HS-27A (cell line): ENCODE data around the gene GP5.
A peak's percentile ranks its signal among the peaks of the same experiment; 100 is the strongest.

Experiments used
- DNase-seq: peaks from one replicate; pipeline ENCODE4 v3.0.0-alpha.2; 2012; ENCODE audit warnings: low read depth, missing footprints

GP5 gene

DNA sequence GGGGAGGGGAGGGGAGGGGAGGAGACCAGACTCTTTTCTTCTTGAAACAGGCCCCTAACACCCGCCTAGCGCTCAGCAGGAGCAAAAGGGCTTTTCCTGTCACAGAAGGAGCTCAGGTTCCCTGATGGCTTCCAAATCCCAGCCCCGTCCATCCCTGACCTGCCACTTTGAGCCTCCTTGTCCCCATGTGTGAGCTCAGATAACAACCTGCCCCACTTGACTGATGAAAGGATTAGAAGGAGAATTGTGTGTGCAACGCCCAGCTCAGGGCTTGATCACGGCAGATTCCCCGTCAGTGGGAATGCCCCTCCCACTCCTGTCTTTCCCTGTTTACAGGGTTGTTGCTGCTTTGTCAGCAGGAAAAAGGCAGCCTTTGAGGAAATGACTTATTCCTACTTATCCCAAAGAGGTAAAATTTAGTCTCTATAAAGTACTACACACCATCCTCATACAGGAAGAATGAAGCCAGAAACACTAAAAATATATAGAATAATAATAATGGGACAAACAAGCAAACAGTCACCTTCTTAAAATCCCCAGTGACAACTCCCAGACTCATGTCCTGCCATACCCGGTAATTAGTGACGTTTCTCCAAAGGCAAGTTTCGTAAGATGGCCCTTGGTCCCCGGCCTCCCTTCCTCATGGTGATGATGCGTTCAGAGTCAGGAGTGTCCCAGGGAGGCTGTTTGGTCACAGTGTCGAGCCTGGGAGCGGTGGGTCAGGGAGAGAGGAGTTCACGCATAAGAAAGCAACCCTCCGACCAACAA lies 23.4 kb downstream of the GP5 start:
- no peak for DNase-seq

DNA sequence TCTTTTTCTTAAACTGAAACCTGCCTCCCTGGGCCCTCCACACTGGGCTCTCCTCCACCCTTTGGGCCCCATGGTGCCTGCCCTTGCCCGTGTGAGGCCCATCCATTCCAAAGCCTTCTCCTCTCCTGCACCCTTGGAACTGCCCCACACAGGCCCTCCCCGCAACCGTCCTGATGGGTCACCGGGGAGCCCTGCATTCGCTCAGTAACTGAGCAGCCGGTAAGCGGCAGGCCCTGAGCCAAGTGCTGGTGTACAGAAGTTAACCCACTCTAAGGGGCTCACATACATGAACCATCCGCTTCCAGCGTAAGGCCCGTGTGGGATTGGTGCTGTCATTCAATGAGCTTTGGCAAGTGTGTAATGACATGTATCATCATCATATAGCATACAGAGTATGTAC lies 24.1 kb downstream of the GP5 start:
- DNase-seq = no peak

DNA sequence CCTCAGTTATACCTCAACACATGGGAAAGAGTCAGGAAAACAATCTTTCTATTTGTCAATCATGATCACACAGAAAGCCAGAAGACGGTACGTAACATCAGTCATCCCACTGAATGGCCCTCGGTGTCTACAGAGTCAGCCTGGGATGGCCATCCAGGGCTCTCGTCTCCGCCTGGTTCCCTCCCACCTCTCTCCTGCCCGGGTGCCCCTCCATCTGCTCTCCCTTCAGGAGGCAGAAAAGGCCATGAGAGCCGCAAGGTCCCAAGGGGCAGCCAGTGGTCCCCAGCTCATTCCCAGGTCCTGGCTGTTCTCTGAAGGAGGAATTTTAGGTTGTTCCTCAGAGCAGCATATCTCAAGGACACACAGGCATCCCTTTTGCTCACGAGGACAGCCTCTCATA lies 25.2 kb downstream of the GP5 start:
- DNase-seq = no peak

DNA sequence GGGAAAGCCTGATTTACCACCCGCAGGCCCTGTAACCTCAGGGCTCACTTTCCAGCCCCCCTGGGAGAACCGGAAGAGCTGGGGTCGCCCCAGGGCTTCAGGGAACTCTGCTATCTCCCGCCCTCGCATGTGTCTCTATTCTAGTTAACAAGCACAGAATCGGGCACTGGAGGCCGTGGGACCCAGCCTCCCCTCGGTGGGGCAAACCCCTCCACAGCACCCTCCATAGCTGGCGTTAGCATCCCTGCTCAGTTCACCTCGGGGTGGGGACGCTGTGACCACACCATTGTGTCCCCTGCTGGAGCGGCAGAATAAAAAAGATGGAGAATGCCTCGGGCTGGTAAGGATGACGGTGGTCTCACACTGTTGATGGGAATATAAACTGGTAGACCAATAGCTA lies 26.0 kb downstream of the GP5 start:
- DNase-seq = no peak

DNA sequence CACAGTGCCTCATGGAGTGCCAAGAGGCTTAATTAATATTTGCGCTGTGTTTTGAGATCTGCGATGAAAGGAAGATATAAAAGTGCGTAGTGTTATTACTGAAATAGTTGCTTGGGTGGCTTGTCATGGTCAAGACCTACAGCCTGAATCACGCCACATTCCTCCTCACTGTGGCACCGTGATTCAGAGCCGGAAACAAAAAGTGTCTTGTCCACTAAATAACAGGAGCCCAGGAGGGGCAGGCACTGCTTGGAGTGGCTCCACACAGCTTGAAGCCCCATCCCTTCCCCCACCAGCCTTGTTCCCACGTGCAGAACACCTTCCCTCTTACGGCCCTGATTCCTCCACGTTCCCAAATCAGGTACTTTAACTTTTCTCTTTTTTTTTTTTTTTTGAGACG lies 28.3 kb downstream of the GP5 start:
- DNase-seq = no peak

DNA sequence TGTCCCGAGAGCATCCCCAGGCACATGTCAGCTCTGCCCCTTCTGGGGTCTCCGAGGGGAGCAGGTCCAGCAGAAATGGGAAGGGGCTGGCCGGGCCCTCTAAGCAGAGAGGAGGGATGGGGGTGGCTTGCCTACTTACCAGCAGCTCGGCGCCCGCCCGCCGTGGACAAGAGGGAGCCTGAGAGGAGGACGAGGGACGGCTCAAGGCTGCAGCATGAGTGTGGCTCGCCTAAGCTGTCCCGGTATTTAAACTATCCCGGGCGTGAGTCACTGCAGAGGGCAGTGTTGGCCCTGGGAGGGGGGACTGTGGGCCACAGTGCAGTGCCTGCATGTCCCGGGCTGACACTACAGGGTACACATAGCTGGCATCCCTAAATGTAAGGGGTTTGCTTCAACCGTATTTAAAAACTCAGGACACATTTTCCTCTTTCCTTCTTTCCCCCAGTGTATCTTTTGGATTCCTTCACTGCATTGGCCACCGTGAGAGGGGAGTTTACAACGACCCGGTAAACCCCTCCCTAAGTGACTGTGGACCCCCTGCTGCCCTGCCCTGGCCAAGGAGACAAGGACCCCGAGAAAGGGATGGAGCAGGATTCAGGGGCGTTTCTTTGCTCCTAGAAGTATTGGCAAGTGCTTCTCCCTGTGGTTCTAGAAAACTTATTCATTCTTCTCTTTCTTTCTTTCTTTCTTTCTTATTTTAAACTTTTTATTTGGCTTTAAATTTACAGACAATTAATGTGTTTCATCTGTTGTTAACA lies 29.4 kb downstream of the GP5 start, which contains the start of gene LRRC15:
LRRC15 (minus strand) TSS at position 222 of the 758 bp plus-strand sequence. CDS start 8,700 bp downstream, outside the sequence.
- peak; percentile 29 for DNase-seq

DNA sequence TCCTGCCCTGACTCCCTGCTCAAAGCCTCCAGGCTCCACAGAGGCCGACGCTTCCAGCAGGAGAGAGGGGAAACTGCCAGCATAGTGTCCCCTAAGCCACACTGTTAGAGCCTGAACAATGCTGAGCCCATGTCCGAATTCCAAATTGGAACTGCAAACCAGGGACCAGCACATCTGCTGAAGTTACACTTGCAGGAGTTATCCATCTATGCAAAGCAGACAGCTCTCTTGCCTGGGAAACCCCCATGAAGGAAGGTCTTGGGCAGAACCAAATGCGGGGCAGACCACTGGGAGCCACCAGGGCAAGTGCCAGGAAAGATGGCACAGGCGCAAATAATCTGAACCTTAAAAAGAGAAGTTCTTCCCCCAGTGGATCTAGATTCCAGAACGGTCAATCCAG lies 30.1 kb downstream of the GP5 start:
- no peak for DNase-seq

DNA sequence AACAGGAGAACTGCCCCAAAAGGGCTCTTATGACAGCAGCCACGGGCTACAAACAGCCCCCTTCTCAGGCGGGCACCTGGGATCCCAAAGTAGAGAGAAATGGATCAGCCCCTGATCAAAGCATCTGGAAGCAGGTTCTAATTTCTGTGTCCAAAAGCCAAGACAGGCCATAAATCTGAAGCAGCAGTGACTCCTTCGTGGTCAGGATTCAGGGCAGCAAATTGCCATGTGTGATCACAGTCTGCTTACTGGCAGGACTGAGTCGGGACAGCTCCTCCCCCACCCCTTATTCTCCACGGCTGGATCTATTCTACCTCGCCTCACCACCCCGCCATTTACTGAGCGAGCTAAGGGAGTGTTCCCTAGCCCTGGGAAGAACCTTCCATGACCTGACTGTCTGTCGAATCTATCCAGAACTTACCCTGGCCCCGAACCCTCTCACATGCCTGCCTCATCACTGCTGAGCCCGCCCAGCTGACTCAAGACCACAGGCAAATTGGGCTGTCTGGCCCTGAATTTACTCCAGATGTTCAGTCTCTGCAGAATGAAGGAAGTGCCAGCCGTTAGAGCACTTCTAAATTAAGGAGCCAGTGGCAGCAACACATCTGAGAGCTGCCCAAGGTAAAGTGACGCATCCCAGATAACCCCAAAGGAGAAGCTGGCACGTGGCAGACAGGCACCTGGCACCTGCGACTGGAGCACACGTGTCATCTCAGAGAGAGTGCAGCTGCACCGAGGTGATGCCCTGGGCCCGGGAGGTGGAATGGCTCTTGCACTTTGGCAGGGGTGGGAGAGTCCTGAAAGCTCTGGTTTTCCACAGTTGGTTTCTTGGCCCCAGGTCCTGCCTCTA lies 30.8 kb downstream of the GP5 start:
- no peak for DNase-seq

DNA sequence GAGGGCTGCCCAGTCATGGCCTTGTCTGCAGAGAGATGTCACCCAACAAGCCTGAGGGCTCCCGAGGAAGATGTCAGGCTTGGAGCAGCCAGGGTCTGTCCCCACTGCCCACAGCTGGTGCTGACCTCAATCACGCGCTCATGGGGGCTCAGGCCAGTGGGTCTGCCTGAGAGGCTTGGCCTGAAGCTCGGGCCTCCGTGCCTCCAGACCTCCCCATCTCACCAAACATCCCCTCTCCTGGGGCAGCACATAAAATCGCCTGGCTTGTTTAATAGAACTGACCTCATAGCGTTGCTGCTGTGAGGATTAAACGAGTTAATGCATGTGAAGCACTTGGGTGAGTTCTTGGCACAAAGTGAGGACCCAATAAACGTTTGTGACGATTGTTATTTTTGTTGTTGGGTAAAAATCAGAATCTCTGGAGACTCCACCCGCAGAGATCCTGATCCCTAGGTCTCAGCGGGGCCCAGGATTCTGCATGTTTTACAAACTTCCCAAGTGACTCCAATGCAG lies 33.0 kb downstream of the GP5 start:
- no peak for DNase-seq

DNA sequence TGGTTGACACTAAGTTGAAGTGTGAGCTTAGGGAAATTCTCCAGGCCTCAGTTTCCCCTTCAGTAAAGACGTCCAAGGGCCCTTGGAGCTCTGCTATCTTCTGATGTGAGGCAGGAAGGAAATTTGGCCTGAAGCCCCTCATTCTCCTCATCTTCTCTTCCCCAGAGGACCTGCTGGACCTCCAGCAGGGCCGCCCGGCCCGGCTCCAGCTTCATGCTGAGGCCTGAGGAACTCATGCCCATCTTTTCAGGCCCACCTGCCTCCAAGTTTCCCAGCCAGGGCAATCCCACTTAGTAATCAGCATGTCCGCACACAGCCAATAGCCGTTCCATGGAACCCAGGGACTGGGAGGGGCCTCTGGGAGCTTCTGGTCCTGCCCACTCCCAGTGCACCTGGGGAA lies 33.5 kb downstream of the GP5 start:
- no peak for DNase-seq

DNA sequence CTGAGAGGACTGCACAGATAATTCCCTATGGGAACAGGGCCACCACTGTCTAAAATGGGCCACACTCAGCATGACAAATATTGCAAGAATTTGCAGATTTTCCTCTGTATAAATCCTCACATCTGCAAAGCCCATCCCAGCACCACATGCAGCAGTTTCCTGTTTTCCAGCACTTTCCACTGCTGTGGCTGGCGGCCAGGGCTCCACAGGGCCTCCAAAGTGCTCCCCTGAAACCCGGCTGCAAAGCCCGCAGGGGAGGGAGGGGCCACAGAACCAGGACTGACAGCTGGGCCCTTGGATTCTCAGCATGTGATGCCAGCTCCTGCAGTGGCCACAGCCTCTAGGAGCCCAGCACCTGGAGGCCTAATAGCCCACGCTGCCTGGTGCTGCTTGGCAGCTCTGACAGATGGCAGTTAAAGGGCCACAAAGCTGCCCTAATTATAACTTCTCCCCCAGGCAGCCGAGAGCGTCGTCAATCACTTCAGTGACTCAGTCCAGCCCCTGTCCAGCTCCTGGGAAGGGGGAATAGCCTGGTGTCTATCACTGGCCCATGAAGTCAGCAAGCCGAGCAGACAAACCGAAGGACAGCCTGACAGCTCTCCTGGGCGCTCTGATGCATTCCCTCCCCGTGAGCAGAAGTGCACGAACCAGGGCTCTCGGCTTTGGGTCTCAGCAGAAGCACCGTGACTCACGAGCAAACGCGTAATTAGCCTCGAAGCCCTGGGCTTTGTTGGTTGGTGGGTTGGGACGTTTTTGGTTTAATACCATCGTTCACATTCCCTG lies 34.2 kb downstream of the GP5 start:
- DNase-seq = no peak

DNA sequence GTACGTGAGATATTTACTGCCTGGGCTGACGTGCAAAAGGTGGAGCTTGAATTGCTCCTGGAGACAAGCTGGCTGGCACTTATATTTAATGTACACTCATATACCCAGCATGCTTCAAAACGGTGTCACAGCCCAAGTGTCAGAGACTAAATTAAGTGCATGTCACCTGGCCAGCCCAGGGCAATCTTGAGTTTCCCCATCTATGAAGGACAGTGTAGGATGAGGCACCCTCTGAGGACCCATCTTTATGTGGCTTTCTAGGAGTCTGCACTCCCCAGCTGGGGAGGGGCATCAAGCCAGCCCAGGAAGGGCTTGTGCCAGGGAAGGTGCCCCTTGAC lies 34.8 kb downstream of the GP5 start:
- DNase-seq = no peak

DNA sequence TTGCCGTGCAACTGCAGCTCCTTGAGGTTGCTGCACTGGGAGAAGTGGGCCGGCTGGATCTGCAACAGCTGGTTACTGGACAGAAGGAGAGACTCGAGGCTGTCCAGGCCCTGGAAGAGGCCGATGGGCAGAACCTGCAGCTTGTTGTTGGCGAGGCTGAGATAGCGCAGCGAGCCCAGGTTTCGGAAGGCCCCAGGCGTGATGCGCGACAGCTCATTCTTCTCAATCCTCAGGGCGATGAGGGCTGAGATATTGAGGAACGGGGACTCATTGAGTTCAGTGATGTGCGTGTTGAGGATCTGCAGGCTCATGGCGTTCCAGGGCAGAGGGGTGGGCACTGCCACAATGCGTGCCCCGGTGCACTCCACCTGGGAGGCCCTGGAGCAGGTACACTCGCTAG lies 38.5 kb downstream of the GP5 start:
- no peak for DNase-seq

DNA sequence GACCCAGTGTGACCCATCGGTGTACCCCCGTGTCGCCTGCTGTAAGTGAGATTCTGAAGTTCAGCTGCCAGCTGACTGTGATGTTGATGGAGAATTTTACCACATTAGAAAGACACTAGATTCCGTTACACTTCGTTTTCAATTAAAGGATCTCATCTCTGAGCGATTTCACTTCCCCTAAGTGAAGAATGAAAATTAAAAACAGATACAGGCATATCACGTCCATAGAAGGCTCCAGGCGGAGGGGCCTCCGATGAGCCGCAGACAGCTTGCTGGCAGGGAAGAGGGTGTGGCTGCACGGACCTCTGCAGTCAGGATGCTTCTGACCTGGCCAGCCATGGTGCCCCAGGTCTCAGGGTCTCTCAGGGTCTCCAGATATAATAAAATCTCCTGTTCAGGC lies 41.4 kb downstream of the GP5 start:
- no peak for DNase-seq

DNA sequence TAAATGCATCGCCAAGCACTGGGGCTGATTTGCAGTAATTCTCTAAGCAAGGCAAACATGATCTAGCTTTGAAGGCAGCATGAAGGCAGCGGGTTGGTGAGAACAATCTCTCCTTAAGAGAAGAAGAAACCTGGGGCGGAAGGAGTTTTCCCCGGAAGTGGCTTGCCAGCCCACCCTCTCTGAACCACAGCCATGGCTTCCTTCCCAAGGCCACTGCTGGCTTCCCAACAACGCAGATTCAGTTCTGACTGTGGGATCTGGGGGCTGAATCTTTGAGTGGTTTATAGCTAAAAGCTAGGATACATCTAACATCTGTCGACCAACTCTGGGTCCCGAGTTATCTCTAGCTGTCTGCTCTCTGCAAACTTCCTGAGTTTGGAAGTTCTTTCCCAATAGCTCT lies 43.7 kb downstream of the GP5 start:
- no peak for DNase-seq

DNA sequence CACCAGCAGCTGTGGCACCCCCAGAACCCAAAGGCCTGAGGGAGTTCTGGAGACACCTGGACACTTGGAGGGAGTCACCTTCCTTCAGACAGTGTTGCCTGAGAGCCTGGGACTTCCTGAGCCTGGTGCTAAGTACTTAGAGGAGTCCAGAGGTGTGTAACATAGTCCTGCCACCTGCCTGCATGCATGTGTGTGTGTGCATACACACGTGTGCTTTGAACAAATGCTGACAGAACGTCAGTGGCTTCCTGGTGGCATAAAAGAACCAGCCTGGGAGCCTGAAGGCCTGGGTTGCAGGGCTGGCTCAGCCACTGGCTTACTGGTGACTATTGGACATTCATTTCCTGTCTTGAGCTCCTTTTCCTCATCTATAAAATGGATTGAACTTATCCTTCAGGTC lies 44.8 kb downstream of the GP5 start:
- no peak for DNase-seq

DNA sequence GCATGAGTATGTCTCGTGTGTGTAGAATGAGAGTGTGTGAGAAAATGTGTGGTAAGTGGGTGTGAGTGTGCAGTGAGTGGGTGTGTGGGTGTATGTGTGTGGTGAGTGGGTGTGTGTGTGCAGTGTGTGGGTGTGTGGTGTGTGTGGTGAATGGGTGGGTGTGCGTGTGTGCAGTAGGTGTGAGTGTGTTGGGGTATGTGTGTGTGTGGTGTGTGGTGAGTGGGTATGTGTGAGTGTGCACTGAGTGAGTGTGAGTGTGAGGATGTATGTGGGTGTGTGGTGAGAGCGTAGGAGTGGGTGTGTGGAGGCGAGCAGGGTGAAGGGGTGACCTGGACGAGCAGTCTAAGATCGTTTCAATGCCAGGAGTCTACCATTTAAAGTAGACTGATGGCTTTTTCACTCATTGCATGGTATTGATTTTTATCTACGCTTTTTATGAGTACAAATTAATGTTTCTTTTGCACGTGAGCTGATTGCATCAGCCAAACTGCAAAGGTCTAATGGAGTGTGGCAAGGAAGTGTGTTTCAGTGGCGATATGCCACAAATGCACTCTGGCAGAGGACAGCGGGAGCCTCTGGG lies 46.3 kb downstream of the GP5 start:
- DNase-seq = no peak

DNA sequence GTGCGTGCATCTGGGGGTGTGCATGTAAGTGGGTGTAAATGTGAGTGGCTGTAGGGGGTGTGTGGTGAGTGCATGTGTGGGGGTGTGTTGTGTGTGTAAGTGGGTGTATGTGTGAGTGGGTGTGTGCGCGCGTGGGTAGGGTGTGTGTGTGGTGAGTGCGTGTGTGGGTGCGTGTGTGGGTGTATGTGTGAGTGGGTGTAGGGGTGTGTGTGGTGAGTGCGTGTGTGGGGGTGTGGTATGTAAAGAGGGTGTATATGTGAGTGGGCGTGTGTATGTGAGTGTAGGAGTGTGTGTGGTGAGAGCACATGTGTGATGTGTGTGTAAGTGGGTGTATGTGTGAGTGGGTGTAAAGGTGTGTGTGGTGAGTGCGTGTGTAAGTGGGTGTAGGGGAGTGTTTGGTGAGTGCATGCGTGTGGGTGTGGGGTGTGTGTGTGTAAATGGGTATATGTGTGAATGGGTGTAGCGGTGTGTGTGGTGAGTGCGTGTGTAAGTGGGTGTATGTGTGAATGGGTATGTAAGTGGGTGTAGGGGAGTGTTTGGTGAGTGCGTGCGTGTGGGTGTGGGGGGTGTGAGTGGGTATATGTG lies 47.0 kb downstream of the GP5 start:
- no peak for DNase-seq

DNA sequence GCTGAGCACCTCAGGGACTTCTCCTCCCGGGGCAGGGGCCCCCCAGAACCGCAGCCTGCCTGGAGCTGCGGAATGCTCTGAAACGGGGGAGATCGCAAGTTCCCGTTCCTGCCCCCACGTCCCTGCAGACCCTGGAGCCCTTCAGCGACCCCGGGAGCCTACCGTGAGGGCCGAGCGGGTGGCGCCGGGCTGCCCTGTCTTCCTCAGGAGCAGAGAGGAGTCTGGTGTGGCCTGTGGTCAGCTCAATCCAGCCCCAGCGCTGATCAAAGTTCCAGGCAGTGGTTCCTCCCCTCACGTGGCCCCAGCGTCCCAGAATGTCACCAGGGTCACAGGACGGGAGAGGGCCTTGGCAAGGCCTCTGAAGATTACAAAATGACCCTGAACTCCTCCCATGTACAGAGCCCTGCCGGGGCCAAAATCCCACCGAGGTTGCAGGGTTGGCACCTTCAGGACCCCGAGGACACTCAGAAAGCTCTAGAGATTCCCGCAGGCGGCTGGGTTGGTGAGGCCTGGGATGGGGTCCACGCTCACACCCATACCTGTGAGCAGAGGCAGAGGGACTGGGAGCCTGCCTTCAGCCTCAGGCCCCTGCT lies 47.9 kb downstream of the GP5 start, which contains the start of gene CPN2:
CPN2 (minus strand) TSS at position 249 of the 593 bp plus-strand sequence. CDS start 8,626 bp downstream, outside the sequence.
- DNase-seq = no peak

DNA sequence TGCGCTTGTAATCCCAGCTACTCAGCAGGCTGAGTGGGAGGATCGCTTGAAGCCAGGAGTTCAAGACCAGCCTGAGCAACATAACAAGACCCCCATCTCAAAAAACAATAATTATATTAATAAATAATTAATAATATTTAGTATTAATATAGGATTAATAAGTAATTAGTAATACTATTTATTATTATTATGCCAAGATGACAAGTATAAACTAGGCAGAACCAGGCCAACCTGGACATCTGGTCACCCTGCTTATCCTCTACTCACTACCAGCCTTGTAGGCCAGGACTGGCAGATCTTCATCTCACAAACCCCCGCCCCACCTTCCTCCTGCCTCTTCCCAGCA lies 48.4 kb downstream of the GP5 start:
- DNase-seq = no peak

DNA sequence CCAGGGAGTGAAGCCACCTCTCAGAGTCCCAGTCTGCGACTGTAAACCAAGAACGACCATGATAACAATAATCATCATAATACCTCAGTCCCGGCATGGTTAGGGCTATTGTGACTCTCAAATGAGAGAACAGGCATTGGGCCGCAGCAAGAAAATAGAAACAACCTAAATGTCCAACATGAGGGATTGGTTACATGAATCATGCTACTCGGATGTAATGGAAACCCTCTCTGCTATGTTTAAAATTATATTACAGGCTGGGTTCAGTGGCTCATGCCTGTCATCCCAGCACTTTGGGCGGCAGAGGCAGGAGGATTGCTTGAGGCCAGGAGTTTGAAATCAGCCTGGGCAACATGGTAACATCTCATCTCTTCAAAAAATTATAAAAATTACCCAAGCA lies 50.7 kb downstream of the GP5 start:
- no peak for DNase-seq
